GM21529 (cell line): ENCODE measurements around the gene PLXNA2.

ENCODE experiments used
- ATAC-seq: cut with Tn5 transposase; IDR thresholded peaks from one replicate; pipeline ENCODE4 v1.9.1; 2021; ENCODE audit not compliant: unreplicated experiment

Gene PLXNA2

DNA sequence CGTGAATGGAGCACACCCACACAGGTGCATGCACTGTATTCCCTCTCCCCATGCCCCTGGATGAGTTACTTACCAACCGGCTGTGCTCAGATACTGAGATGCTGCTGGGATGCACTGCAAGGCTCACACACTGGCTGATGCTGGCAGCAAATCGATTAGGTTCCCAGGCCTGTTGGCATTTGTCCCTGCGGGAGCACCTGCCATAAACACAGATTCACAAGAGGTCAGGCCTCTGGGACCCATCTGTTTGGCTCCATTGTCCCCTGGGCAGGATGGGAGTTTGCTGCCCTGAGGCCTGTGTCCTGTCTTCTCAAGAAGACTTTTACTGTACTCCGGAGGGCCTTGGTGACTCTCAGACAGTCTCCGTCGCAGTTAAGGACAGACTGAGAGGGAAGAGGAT, 145.4 kb downstream of the PLXNA2 start:
- no peak for ATAC-seq

GRCh38 chr1:208093754-208094719, 150.1 kb downstream of the PLXNA2 start:
- ATAC-seq, result peak; percentile 68

GRCh38 chr1:208093046-208093445, 151.1 kb downstream of the PLXNA2 start:
- no peak for ATAC-seq

GRCh38 chr1:208090388-208091301, 153.5 kb downstream of the PLXNA2 start:
- no peak for ATAC-seq

GRCh38 chr1:208089761-208090370, 154.3 kb downstream of the PLXNA2 start:
- no peak for ATAC-seq

GRCh38 chr1:208089149-208089548, 155.0 kb downstream of the PLXNA2 start:
- ATAC-seq, result no peak

DNA sequence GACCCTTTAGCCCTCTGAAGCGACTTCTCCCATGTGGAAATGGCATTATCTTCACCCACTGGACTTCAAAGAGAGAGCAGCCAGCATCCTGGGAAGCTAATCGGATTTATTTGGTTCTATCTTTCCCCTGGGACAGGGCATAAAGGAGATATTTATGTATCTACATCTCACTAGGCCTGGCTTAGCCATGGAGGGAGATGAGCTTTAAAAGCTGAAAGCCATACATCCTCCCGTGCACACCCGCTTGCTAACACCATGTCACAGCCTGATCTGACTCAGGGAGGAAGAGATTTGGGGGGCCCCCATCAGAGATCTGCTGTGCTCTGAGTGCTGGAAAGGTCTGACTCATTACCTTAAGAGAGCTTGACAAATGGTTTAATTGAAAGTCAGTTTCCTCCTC, 155.9 kb downstream of the PLXNA2 start:
- no peak for ATAC-seq

DNA sequence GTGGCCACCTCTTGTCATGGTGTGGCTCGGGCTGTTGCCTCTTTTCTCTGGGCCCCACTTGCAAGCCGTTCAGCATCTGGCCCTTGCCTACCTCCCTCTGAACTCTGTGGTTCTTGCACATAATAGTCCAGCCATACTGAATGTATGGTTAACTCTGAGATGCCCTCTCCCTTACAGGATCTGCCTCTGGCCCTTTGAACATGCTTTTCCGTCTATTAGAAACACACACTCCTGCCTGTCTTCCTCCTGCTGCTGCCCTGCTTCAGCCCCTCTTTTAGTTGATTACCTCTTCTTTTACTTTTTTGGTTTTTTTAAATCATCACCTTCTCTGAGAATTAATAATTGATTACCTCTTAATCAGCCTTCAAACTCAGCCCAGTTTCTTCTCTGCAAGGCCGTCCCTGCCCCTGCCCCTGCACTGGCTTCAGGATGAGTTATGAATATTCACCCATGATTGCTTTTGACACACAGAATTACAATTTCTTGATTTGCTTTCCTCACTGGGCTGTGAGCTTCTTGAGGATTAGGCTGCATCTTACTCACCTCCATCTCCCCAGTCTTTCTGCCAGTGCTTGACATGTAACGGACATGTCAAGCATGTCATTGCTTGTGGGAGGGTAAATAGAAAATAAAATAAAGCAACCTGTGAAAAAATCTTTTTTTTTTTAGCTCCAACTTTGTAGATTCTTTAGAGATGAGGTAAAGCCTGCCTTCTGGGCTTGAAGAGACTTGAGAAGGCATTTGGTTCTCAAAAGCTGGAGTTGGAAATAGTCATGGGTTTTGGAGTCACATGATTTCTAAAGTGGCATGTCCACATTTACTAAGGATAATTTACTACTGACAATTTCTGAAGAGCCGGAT, 158.3 kb downstream of the PLXNA2 start:
- ATAC-seq, result peak; percentile 7

- no peak for ATAC-seq
Measured at GRCh38 chr1:208084764-208085163, 159.4 kb downstream of the PLXNA2 start.

DNA sequence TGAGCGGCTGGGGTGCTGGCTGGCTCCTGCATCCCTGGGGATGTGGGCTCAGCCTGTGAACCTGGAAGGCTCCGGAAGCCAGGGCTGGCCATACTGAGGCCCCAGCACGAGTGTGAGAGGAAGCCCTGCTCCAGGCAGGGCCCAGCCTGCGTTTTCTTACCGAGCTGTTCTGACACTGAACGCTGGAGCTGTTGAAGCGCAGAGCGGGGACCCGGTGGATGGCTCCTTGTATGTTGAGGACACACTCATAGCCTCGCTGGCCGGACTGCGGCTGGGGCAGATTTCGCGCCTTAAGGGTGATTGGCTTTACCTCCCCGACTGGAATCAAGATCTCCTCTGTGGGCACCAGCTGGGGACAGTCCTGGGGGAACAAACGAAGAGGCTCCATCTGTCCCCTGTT, 160.0 kb downstream of the PLXNA2 start:
- ATAC-seq, result no peak

- ATAC-seq, result no peak
Measured at GRCh38 chr1:208083715-208084085, 160.5 kb downstream of the PLXNA2 start.

DNA sequence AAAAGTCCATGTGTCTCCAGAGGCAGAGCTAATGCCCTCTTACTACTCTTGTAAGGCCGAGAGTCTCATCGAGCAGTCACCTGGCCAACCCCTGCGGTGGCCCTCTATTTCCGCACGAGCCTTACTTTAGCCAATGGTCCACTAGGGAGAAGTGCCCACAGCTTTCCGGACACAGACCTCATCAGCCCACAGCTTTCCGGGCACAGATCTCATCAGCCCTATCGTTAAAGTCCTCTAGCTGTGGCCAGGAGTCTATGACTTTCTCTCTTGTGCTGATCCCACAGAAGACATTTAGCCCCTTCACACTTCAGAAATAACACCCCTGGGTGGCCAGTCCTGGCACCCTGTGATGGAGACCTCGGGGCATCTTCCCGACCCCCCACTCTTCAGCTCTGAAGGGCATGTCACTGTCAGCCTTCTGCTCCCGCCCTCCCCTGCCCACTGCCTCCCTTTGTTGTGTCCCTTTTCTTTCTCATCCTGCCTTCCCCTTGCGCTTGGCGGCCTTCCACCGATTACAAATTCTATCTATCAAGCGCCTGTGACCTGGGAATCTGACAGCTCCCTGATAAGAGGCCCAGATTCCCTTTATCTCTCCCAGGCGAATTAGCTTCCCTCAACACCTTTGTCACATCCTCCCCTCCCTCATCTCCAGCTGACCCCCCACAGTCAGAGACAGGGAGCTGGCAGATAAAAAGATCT, 161.0 kb downstream of the PLXNA2 start:
- no peak for ATAC-seq

DNA sequence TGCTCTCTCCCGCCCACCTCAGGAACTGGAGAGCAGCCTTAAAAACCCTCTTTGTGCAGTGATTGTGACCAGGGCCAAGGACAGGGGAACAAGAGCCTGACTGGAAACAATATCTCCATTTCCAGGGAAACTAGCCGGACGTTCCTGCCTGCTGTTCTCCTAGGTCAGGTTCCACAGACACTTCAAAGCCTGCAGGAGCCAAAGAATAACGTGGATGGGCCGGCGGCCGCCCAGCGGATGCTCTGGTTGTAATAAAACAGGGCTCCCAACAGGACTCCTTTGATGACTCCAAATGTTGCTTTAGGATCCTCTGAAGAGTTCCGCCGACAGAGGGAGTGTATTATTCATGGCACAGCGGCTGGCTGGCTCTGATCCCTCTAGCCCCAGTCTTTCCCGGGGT, 162.2 kb downstream of the PLXNA2 start:
- no peak for ATAC-seq

DNA sequence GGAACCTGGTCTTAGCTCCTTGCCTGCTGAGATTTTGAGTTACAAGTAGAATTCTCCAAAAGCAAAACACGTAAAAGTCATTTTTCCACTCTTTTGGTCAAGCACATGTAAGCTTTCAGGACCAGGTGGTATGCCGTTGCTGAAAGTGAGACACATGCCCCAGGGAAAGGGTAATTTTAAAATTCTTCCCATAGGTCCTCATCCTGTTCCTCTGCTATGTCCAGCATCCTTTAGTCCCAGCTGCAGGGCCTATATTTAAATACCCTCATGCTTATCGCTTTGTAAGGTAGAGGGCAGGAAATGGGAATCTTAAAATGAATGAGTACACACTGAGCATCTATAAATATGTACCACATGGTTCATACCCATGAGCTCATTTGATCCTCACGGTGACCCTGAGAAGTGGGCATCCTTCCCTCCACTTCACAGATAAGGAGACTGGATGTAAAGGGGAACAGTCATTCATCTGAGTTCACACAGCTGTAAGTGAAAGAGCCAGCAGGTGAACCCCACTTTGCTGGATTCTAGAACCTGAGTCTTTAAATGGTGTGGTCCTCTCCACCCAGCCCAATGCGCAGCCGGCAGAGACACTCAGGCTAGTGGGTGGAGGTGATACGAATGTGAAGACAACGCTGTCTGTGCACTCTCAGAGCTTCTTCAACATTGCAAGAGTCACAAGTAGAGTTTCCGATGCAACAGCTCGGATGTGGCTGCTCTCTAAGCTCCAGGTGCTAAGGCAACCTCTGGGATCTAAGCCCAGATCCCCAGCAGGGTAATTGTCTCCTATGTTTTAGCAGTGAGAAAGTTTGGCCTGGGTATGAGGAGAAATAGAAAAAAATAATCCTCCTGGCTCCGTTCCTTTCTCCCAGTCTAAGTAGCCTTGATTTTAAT, 163.5 kb downstream of the PLXNA2 start:
- ATAC-seq, result no peak

- ATAC-seq, result no peak
Measured at GRCh38 chr1:208079161-208079560, 165.0 kb downstream of the PLXNA2 start.

GRCh38 chr1:208078752-208079151, 165.4 kb downstream of the PLXNA2 start:
- ATAC-seq, result no peak

DNA sequence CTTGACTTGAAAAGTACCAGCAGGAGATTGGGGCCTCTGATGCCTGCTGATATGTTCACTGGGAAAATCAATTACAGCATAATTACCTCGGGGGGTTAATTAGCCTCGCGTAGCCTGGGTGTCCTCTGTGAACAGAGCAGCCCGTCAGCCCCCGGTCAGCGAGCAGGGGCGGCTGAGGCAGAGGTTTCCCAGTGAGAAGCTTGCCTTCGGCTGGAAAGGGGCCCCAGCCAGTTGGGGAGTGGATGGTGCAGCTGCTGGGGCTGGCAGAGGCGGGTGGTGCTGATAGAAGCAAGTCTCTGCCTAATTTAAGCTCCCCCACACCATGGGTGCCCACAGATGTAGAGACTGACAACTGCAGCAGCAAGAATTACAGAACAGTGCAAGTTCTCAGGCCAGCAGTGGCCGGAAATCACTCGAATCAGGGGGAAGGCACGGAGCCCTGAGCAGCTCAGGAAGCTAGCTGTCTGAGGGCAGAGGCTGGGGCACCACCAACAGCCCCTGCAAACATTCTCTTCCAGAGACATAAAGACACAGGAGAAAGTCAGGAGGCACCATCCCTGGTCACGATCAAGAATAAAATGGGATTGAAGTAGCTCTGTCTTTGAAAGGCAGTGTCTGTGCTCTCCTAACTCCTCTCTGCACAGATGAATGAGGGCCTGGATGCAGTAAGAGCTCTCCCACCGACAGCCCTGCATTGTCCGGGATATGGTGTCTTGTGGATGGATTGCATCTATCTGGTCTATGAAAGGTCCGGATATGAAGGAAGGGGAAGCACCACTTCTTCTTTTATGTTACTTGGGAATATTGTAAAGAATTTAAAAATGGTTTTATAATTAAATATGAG, 166.7 kb downstream of the PLXNA2 start:
- no peak for ATAC-seq

DNA sequence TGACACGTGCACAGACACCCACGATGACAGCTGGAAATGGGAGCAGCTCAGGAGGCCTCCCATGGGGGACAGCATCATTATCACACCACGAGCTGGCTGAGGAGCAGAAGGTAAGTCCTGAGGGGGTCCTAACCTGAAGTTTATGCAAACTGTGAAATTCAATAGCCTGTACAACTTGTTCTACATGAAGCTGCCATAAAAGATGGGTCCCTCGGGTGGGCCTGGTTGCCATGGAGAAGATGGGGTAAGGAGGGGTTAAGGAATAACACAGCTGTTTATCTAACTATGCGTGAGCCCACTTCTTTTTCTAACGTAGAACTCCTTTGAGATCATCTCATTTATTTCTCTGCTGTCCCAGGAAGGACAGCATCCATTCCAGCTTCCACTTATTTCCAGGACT, 169.8 kb downstream of the PLXNA2 start:
- ATAC-seq, result no peak
